ENCODE data around the gene TWF2. TPM values are rescaled to one million over a fixed set of nuclear protein-coding genes. Genes with fewer than 3 reads are reported as not detected.

Gene TWF2
- polyA plus RNA-seq, 1 donor: 19.9 TPM

GRCh38 chr3:52262447-52262846 is 23.5 kb upstream of the TWF2 start:
- no peaks in the 10 kb centered on the region for H3K27me3 ChIP-seq (ENCODE audit: control insufficient read depth, insufficient read depth, low read length)
- H3K36me3 ChIP-seq (ENCODE audit: control insufficient read depth, insufficient read depth, low read length): peaks cover 87% of the 10 kb centered on the region
- no peaks in the 10 kb centered on the region for H3K9me3 ChIP-seq (ENCODE audit: control insufficient read depth, low read depth, low read length)
- peaks cover 12% of the 10 kb centered on the region for H3K4me1 ChIP-seq (ENCODE audit: control insufficient read depth, insufficient read depth, low read length)
- H3K4me3 ChIP-seq (ENCODE audit: low read length): no peak overlapping the region
- no peak for DNase-seq
- no peak overlapping the region for H3K27ac ChIP-seq (ENCODE audit: low read length)

GRCh38 chr3:52259448-52259847 is 20.5 kb upstream of the TWF2 start:
- peaks cover 12% of the 10 kb centered on the region for H3K4me1 ChIP-seq (ENCODE audit: control insufficient read depth, insufficient read depth, low read length)
- 86% methylated on average over 1 of the region's 4 CpGs for WGBS (ENCODE audit: insufficient coverage, low lambda C conversion rate)
- no peaks in the 10 kb centered on the region for H3K27me3 ChIP-seq (ENCODE audit: control insufficient read depth, insufficient read depth, low read length)
- peaks cover 88% of the 10 kb centered on the region for H3K36me3 ChIP-seq (ENCODE audit: control insufficient read depth, insufficient read depth, low read length)
- no peak for DNase-seq
- no peaks in the 10 kb centered on the region for H3K9me3 ChIP-seq (ENCODE audit: control insufficient read depth, low read depth, low read length)
- no peak overlapping the region for H3K4me3 ChIP-seq (ENCODE audit: low read length)
- no peak overlapping the region for H3K27ac ChIP-seq (ENCODE audit: low read length)

- peaks cover 12% of the 10 kb centered on the region for H3K4me1 ChIP-seq (ENCODE audit: control insufficient read depth, insufficient read depth, low read length)
- H3K36me3 ChIP-seq (ENCODE audit: control insufficient read depth, insufficient read depth, low read length): peaks cover 87% of the 10 kb centered on the region
- no CpG with 5 or more reads among the region's 1 CpG for WGBS (ENCODE audit: insufficient coverage, low lambda C conversion rate)
- no peaks in the 10 kb centered on the region for H3K9me3 ChIP-seq (ENCODE audit: control insufficient read depth, low read depth, low read length)
- H3K27ac ChIP-seq (ENCODE audit: low read length): no peak overlapping the region
- DNase-seq: no peak
- no peak overlapping the region for H3K4me3 ChIP-seq (ENCODE audit: low read length)
- no peaks in the 10 kb centered on the region for H3K27me3 ChIP-seq (ENCODE audit: control insufficient read depth, insufficient read depth, low read length)
Measured at GRCh38 chr3:52259035-52259434, 20.1 kb upstream of the TWF2 start.

GRCh38 chr3:52257911-52258310 is 19.0 kb upstream of the TWF2 start:
- no peak for DNase-seq
- Histone ChIP-seq H3K9me3 (ENCODE audit: control insufficient read depth, low read depth, low read length) (no peaks in the 10 kb centered on the region), H3K4me1 (ENCODE audit: control insufficient read depth, insufficient read depth, low read length) (peaks cover 12% of the 10 kb centered on the region), H3K36me3 (ENCODE audit: control insufficient read depth, insufficient read depth, low read length) (peaks cover 87% of the 10 kb centered on the region), H3K27ac (ENCODE audit: low read length) (no peak overlapping the region), H3K4me3 (ENCODE audit: low read length) (no peak overlapping the region), H3K27me3 (ENCODE audit: control insufficient read depth, insufficient read depth, low read length) (no peaks in the 10 kb centered on the region)
- 30% methylated on average over 2 of the region's 4 CpGs for WGBS (ENCODE audit: insufficient coverage, low lambda C conversion rate)

- Histone ChIP-seq H3K36me3 (ENCODE audit: control insufficient read depth, insufficient read depth, low read length) (peaks cover 82% of the 10 kb centered on the region), H3K9me3 (ENCODE audit: control insufficient read depth, low read depth, low read length) (no peaks in the 10 kb centered on the region), H3K27ac (ENCODE audit: low read length) (no peak overlapping the region), H3K4me1 (ENCODE audit: control insufficient read depth, insufficient read depth, low read length) (peaks cover 12% of the 10 kb centered on the region), H3K4me3 (ENCODE audit: low read length) (no peak overlapping the region), H3K27me3 (ENCODE audit: control insufficient read depth, insufficient read depth, low read length) (no peaks in the 10 kb centered on the region)
- DNase-seq: no peak
- WGBS (ENCODE audit: insufficient coverage, low lambda C conversion rate): no CpG with 5 or more reads among the region's 4 CpGs
Measured at GRCh38 chr3:52256622-52257021, 17.7 kb upstream of the TWF2 start.

GRCh38 chr3:52256159-52256558 is 17.2 kb upstream of the TWF2 start:
- no CpG with 5 or more reads among the region's 3 CpGs for WGBS (ENCODE audit: insufficient coverage, low lambda C conversion rate)
- Histone ChIP-seq H3K4me3 (ENCODE audit: low read length) (no peak overlapping the region), H3K36me3 (ENCODE audit: control insufficient read depth, insufficient read depth, low read length) (peaks cover 81% of the 10 kb centered on the region), H3K27me3 (ENCODE audit: control insufficient read depth, insufficient read depth, low read length) (no peaks in the 10 kb centered on the region), H3K9me3 (ENCODE audit: control insufficient read depth, low read depth, low read length) (no peaks in the 10 kb centered on the region), H3K4me1 (ENCODE audit: control insufficient read depth, insufficient read depth, low read length) (peaks cover 12% of the 10 kb centered on the region), H3K27ac (ENCODE audit: low read length) (no peak overlapping the region)
- no peak for DNase-seq

- Histone ChIP-seq H3K9me3 (ENCODE audit: control insufficient read depth, low read depth, low read length) (no peaks in the 10 kb centered on the region), H3K4me1 (ENCODE audit: control insufficient read depth, insufficient read depth, low read length) (peaks cover 12% of the 10 kb centered on the region), H3K4me3 (ENCODE audit: low read length) (no peak overlapping the region), H3K27me3 (ENCODE audit: control insufficient read depth, insufficient read depth, low read length) (no peaks in the 10 kb centered on the region), H3K27ac (ENCODE audit: low read length) (no peak overlapping the region), H3K36me3 (ENCODE audit: control insufficient read depth, insufficient read depth, low read length) (peaks cover 84% of the 10 kb centered on the region)
- WGBS (ENCODE audit: insufficient coverage, low lambda C conversion rate): no CpG with 5 or more reads among the region's 9 CpGs
- DNase-seq: no peak
Measured at GRCh38 chr3:52254608-52255007, 15.7 kb upstream of the TWF2 start.

GRCh38 chr3:52253314-52254304 is 14.7 kb upstream of the TWF2 start:
- Histone ChIP-seq H3K36me3 (ENCODE audit: control insufficient read depth, insufficient read depth, low read length) (peaks cover 80% of the 10 kb centered on the region), H3K4me3 (ENCODE audit: low read length) (no peak overlapping the region), H3K4me1 (ENCODE audit: control insufficient read depth, insufficient read depth, low read length) (peaks cover 12% of the 10 kb centered on the region), H3K9me3 (ENCODE audit: control insufficient read depth, low read depth, low read length) (no peaks in the 10 kb centered on the region), H3K27ac (ENCODE audit: low read length) (no peak overlapping the region), H3K27me3 (ENCODE audit: control insufficient read depth, insufficient read depth, low read length) (no peaks in the 10 kb centered on the region)
- DNase-seq: no peak
- no CpG with 5 or more reads among the region's 12 CpGs for WGBS (ENCODE audit: insufficient coverage, low lambda C conversion rate)

GRCh38 chr3:52250122-52250521 is 11.2 kb upstream of the TWF2 start:
- Histone ChIP-seq H3K27me3 (ENCODE audit: control insufficient read depth, insufficient read depth, low read length) (peaks cover 3% of the 10 kb centered on the region), H3K27ac (ENCODE audit: low read length) (no peak overlapping the region), H3K4me1 (ENCODE audit: control insufficient read depth, insufficient read depth, low read length) (peaks cover 9% of the 10 kb centered on the region), H3K36me3 (ENCODE audit: control insufficient read depth, insufficient read depth, low read length) (peaks cover 48% of the 10 kb centered on the region), H3K4me3 (ENCODE audit: low read length) (no peak overlapping the region), H3K9me3 (ENCODE audit: control insufficient read depth, low read depth, low read length) (no peaks in the 10 kb centered on the region)
- no CpG with 5 or more reads among the region's 1 CpG for WGBS (ENCODE audit: insufficient coverage, low lambda C conversion rate)
- DNase-seq: no peak

GRCh38 chr3:52249683-52250082 is 10.7 kb upstream of the TWF2 start:
- H3K4me1 ChIP-seq (ENCODE audit: control insufficient read depth, insufficient read depth, low read length): peaks cover 10% of the 10 kb centered on the region
- no peak for DNase-seq
- no CpG with 5 or more reads among the region's 6 CpGs for WGBS (ENCODE audit: insufficient coverage, low lambda C conversion rate)
- H3K27ac ChIP-seq (ENCODE audit: low read length): no peak overlapping the region
- no peaks in the 10 kb centered on the region for H3K9me3 ChIP-seq (ENCODE audit: control insufficient read depth, low read depth, low read length)
- peaks cover 4% of the 10 kb centered on the region for H3K27me3 ChIP-seq (ENCODE audit: control insufficient read depth, insufficient read depth, low read length)
- H3K36me3 ChIP-seq (ENCODE audit: control insufficient read depth, insufficient read depth, low read length): peaks cover 47% of the 10 kb centered on the region
- H3K4me3 ChIP-seq (ENCODE audit: low read length): no peak overlapping the region
